OCI-LY1 (cell line): Measurements from ENCODE around the gene TBX15.

Experiments
- H2AFZ ChIP-seq: fragments of 200-600 bp; sonication (generic), shearing (Covaris generic); 2 replicates; pipeline ENCODE4 v1.6.0; 2014; ENCODE audit warnings: antibody characterized with exemption, mild to moderate bottlenecking, low read length
- H3F3A ChIP-seq: fragments of 200-600 bp; sonication (generic), shearing (Covaris generic); 2 replicates; pipeline ENCODE4 v1.6.0; 2014; ENCODE audit warnings: mild to moderate bottlenecking, antibody characterized with exemption, low read length, moderate library complexity; ENCODE audit not compliant: insufficient read depth
- H3K27ac ChIP-seq: fragments of 200-600 bp; sonication (generic); 2 replicates; pipeline ENCODE4 v1.5.1; 2014; ENCODE audit warnings: low read length, mixed run types, mild to moderate bottlenecking, low read depth; ENCODE audit not compliant: poor library complexity, severe bottlenecking
- H3K27me3 ChIP-seq: fragments of 200-600 bp; sonication (generic); 2 replicates; pipeline ENCODE4 v1.6.0; 2014; ENCODE audit warnings: antibody characterized with exemption, mild to moderate bottlenecking, low read length, moderate library complexity; ENCODE audit not compliant: insufficient read depth
- H3K36me3 ChIP-seq: fragments of 200-600 bp; sonication (generic); 2 replicates; pipeline ENCODE4 v1.6.1; 2014; ENCODE audit warnings: mild to moderate bottlenecking, antibody characterized with exemption, low read length, moderate library complexity, mixed read lengths; ENCODE audit not compliant: insufficient read depth
- H3K4me1 ChIP-seq: fragments of 200-600 bp; sonication (generic); 2 replicates; pipeline ENCODE4 v1.5.1; 2014; ENCODE audit warnings: mild to moderate bottlenecking, low read length, moderate library complexity; ENCODE audit not compliant: insufficient read depth, severe bottlenecking
- H3K4me2 ChIP-seq: fragments of 200-600 bp; sonication (generic), shearing (Covaris generic); 2 replicates; pipeline ENCODE4 v1.6.1; 2014; ENCODE audit warnings: low read length
- H3K4me3 ChIP-seq: fragments of 200-600 bp; sonication (generic); 2 replicates; pipeline ENCODE4 v1.5.1; 2014; ENCODE audit warnings: low read length, low read depth, mild to moderate bottlenecking, mixed read lengths; ENCODE audit not compliant: poor library complexity, severe bottlenecking
- H3K79me2 ChIP-seq: fragments of 200-600 bp; shearing (Covaris generic); 2 replicates; pipeline ENCODE4 v1.6.1; 2016; ENCODE audit warnings: mixed run types, low read length, mixed read lengths; ENCODE audit not compliant: insufficient read depth
- H3K9ac ChIP-seq: fragments of 200-600 bp; sonication (generic), shearing (Covaris generic); 2 replicates; pipeline ENCODE4 v1.6.1; 2014; ENCODE audit warnings: mild to moderate bottlenecking, low read length, mixed read lengths
- H3K9me2 ChIP-seq: fragments of 200-600 bp; sonication (generic), shearing (Covaris generic); 2 replicates; pipeline ENCODE4 v1.6.1; 2014; ENCODE audit warnings: low read depth, mild to moderate bottlenecking, low read length, mixed read lengths
- H3K9me3 ChIP-seq: fragments of 200-600 bp; shearing (Covaris generic); 2 replicates; pipeline ENCODE4 v1.6.1; 2014; ENCODE audit warnings: low read length, mixed read lengths
- H4K20me1 ChIP-seq: fragments of 200-600 bp; sonication (generic), shearing (Covaris generic); 2 replicates; pipeline ENCODE4 v1.6.0; 2016; ENCODE audit warnings: mild to moderate bottlenecking, low read length; ENCODE audit not compliant: insufficient read depth
- CTCF ChIP-seq: fragments of 200-600 bp; sonication (generic), shearing (Covaris generic); IDR thresholded peaks from 2 replicates; pipeline ENCODE4 v1.5.1; 2017; ENCODE audit warnings: mild to moderate bottlenecking, antibody characterized with exemption, low read length, moderate library complexity, mixed read lengths
- EZH2 ChIP-seq: fragments of 200-600 bp; sonication (generic), shearing (Covaris generic); IDR thresholded peaks from 2 replicates; pipeline ENCODE4 v1.8.0; 2017; ENCODE audit warnings: borderline replicate concordance, mixed run types, mild to moderate bottlenecking, antibody characterized with exemption, low read length, moderate library complexity, mixed read lengths

Gene TBX15

GRCh38 chr1:118913818-118914217 is 74.3 kb downstream of the TBX15 start:
- no peaks in the 10 kb centered on the region for H3K9me3 ChIP-seq
- H3K4me3 ChIP-seq: no peak overlapping the region
- TF ChIP-seq EZH2 (no peak), CTCF (no peak)
- no peak overlapping the region for H3K4me2 ChIP-seq
- H3K27me3 ChIP-seq: no peaks in the 10 kb centered on the region
- no peaks in the 10 kb centered on the region for H4K20me1 ChIP-seq
- no peaks in the 10 kb centered on the region for H3K79me2 ChIP-seq
- no peak overlapping the region for H2AFZ ChIP-seq
- H3F3A ChIP-seq: no peaks in the 10 kb centered on the region
- no peak overlapping the region for H3K27ac ChIP-seq
- no peaks in the 10 kb centered on the region for H3K36me3 ChIP-seq
- no peaks in the 10 kb centered on the region for H3K4me1 ChIP-seq
- H3K9ac ChIP-seq: no peak overlapping the region
- no peaks in the 10 kb centered on the region for H3K9me2 ChIP-seq

- Histone ChIP-seq H3K9me2 (no peaks in the 10 kb centered on the region), H3K9me3 (no peaks in the 10 kb centered on the region), H3K27ac (no peak overlapping the region), H3F3A (no peaks in the 10 kb centered on the region), H3K4me2 (no peak overlapping the region), H3K4me3 (no peak overlapping the region), H3K27me3 (no peaks in the 10 kb centered on the region; the same call in 1 of the 2 replicates), H3K79me2 (no peaks in the 10 kb centered on the region), H2AFZ (no peak overlapping the region), H3K36me3 (no peaks in the 10 kb centered on the region), H3K9ac (no peak overlapping the region), H3K4me1 (no peaks in the 10 kb centered on the region), H4K20me1 (no peaks in the 10 kb centered on the region)
- no peak for TF ChIP-seq CTCF
- TF ChIP-seq EZH2: no peak
These were observed 75.6 kb downstream of the TBX15 start for GRCh38 chr1:118912574-118912973.

- Histone ChIP-seq H3K79me2 (no peaks in the 10 kb centered on the region), H3K9me2 (no peaks in the 10 kb centered on the region), H3F3A (no peaks in the 10 kb centered on the region), H3K4me2 (no peak overlapping the region), H3K9ac (no peak overlapping the region), H3K4me3 (no peak overlapping the region), H3K9me3 (no peaks in the 10 kb centered on the region), H3K4me1 (no peaks in the 10 kb centered on the region), H4K20me1 (no peaks in the 10 kb centered on the region), H2AFZ (no peak overlapping the region), H3K36me3 (no peaks in the 10 kb centered on the region), H3K27ac (no peak overlapping the region), H3K27me3 (no peaks in the 10 kb centered on the region; the same call in 1 of the 2 replicates)
- no peak for TF ChIP-seq EZH2
- TF ChIP-seq CTCF: no peak
These were observed 76.6 kb downstream of the TBX15 start for GRCh38 chr1:118911571-118911970.
